UCSD-AML1 (cell line): ENCODE data around the gene CABLES1.
"Not testable (repeated sequence)": the region's sequence is repeated elsewhere in the genome, so short reads cannot be mapped to it uniquely, and the experiment has no call there.

Experiments used
- DNase-seq: peaks from one replicate; lab custom pipeline; 2025; ENCODE audit not compliant: unreplicated experiment; lab: John Stamatoyannopoulos, UW

CABLES1 gene

DNA sequence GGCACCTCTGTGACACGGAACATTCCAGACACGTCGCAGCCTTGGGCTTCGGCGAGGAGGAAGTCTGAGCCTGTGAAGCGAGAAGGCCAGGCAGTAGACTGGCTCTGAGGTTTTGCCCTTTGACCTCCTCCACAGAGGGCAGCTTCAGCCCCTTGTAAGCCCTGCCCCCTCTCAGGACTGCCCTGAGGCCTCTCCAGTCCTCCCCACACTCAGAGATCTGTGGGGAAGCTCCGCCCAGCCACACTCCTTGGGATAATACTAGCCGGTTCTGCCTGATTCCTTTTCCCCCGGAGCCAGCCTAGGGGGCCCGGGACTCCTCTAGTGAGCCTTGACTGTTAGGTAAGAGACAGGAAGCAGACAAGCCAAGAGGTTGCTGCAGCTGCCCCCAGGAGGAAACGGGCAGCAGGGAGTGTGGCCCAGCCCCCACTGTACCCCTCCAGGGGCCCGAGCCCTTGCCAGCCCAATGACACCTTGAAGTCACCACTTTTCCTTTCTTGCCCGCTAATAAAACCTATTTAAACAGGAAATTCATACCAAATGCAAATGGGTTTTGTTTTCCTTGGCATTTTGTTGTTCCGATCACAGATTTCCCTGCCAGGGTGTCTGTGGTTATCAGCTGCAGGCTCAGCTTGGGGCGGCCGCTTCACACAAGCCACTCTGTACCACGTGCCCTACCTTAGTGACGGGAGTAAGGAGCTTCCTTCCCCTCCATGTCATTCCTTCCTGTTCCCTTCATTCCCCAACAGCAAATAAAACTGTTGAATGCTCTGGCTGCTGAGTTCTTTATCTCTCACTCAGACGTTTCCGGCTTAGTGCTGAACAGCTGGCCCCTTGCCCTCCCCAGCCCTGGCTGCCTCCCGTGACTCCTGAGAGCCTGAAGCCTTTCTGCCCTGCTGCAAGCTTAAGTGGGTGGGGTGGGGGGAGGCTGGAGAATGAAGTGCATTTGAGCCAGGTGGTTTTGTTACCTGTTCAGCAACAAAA is 124.7 kb downstream of the CABLES1 start:
- peak; percentile 83 for DNase-seq

GRCh38 chr18:23260926-23261590 is 125.8 kb downstream of the CABLES1 start:
- no peak for DNase-seq

GRCh38 chr18:23263551-23264235 is 128.4 kb downstream of the CABLES1 start:
- DNase-seq: no peak

DNA sequence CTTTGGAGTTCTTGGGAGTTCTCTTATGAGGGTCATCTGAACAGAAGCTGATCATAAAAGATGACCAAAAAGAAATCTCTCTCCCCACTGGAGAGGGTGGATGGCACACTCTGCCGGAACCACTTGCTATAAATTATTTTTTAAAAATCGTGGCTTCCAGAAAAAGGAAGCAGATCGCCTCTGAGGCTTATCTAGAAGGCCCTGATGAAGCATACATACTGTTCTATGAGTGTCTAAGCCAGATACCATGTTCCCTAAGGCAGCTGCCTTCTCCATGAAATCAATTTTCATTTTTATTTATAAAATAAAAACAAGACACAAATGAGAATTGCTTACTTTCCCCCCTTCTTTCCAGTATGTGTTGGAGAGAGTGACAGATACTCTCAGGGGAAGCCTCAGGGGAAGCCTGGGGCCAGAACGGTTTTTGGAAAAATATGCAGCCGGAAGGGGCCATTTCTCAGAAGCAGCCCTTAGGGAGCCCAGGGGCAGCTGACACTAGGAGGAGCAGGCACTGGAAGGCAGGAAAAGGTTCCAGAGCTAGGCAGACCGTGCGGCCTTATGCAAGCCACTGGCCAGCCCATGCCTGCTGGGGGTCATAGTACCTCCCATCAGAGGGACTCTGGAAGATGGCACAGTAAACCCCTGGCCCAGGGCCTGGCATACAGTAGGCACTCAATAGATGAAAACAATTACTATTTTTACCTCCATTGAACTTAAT is 130.6 kb downstream of the CABLES1 start:
- no peak for DNase-seq

DNA sequence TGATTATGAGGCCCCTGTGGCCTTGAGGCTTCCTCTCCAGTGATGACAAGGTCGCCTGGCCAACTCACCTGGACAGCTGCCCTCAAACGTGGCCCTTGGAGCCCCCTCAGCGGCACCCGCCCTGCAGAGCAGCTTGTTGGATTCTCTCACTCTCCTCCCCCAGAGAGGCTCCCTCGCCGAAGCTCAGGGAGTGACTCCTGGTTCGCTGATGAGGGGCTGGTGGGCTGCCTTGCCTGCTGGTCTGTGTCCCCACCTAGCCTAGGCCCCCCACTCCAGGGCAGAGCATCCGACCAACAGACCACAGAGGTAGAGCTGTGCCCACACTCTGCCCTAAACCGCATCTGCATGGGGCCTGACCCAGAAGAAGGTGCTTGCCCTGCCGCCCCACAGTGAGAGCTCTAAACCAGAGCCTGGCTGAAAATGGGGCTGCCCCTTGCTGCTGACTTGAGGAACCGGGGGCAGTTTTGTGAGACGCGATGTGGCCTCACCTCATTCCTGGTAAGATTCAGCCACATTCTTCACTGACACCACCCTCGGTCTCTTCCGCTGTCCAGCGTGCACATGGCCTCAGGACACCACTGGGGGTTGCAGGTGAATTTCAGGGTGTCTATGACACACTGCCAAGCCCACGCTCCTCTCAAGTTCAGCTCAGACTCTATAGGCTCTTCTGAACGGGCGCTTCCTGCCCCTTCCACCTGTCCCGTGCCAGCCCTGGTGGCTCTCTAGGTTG is 131.6 kb downstream of the CABLES1 start:
- DNase-seq: no peak

GRCh38 chr18:23267447-23267776 is 132.1 kb downstream of the CABLES1 start:
- no peak for DNase-seq

- DNase-seq: no peak
Observed at GRCh38 chr18:23268641-23269040, 133.4 kb downstream of the CABLES1 start.

GRCh38 chr18:23269068-23269467 is 133.8 kb downstream of the CABLES1 start:
- DNase-seq: not testable (repeated sequence)

GRCh38 chr18:23269928-23270327 is 134.6 kb downstream of the CABLES1 start:
- no peak for DNase-seq

DNA sequence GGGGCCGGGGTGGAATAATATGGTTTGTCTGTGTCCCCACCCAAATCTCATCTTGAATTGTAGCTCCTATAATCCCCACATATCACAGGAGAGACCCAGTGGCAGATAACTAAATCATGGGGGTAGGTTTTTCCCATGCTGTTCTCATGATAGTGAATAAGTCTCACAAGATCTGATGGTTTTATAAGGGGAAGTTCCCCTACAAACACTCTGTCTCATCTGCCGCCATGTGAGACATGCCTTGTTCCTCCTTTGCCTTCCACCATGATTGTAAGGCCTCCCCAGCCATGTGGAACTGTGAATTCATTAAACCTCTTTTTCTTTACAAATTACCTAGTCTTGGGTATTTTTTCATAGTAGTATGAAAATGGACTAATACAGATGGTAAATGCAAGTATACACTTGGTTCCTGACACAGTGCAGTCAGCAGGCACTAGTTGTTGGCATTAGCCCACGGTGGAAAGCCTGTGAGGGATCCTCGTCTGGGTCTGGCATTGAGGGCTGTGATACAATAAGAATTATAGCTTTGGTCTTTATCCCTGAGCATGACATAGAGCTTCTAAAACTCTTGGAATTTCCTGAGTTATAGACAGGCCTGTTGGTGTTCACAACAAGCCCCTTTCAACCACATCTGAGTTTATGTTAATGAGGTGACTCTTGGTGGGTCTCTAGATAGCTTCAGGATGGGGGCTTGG is 135.8 kb downstream of the CABLES1 start:
- DNase-seq: no peak

GRCh38 chr18:23272498-23273232 is 137.4 kb downstream of the CABLES1 start:
- DNase-seq: no peak

DNA sequence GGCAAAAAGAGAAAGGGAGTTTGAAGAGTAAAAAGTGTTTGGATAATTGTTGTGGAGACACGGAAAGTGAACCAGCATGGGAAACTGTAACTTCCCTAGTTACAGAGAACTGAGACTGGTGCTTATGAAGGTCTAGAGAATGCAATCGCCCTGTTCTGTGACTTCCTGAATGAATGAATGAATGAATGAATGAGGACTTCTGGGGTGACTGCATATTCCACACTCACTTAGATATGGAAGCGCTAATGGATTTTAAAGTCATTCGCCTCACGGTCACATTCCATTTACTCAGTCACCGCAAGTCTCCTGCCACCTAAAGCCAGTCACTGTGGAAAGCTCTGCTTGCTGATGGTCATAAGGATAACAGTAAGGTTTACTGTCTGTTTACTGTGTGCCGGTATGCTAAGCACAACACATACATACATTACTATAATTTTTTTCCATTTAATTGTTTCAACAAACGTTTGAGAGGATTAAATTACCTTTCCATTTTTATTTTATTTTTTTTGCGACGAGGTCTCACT is 138.2 kb downstream of the CABLES1 start:
- DNase-seq: no peak

DNA sequence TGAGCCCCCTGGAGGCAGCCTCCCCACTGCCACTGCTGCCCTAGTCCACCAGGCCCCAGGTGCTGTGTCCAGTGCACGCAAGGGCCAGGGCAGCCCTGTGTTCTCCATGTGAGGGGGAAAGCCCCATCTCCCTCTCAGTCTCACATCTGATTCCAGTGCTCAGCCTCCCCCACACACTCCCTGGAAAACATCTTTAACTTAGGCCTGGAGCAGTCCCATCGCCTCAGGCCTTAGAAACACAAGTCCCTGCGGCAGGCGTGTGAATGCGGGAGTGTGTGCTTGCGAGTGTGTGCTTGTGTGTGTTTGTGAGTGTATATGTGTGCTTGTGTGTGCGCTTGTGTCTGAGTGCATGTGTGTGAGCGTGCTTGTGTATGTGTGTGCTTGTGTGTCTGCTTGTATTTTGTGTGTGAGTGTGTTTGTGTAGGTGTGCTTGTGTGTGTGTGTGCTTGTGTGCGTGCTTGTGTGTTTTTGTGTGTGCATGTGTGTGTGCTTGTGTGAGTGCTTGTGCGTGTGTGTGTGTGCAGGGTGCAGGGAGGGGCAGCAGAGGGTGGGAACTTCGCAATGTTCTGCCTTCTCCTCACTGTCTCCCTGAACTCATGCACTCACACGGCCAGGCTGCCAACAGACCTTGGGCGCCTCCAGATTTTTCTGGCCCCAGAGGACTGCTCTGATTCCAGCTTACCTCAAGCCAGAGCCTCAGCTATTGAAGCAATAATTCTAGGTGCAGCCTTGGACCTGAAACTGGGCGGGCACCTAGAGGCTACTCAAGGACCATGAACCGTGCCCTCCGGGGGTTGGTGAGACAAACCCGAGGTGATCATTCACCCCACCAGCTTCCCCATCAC is 139.6 kb downstream of the CABLES1 start:
- DNase-seq: no peak

- no peak for DNase-seq
Observed at GRCh38 chr18:23276451-23276850, 141.2 kb downstream of the CABLES1 start.

DNA sequence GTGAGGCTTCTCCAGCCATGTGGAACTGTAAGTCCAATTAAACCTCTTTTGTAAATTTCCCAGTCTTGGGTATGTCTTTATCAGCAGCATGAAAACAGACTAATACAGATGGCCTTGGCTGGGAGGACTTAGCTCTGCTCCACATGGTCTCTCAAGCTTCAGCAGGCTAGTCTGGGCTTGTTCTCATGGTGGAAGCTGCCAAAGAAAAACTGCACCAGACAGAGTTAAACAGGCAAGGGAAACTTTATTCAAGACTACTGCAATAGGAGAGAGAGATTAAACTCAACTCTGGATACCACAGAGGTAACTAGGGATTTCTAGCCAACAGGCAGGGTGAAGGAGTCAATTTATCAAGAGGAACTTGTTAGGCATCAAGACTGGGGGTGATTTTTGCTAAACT is 142.1 kb downstream of the CABLES1 start:
- no peak for DNase-seq

GRCh38 chr18:23279931-23280330 is 144.6 kb downstream of the CABLES1 start:
- DNase-seq: no peak

- DNase-seq: no peak
Observed at GRCh38 chr18:23280844-23281243, 145.6 kb downstream of the CABLES1 start.
